Mucosa of rectum (tissue), 2 donors: ENCODE data around the gene SVEP1.
"Not testable (repeated sequence)": the region's sequence is repeated elsewhere in the genome, so short reads cannot be mapped to it uniquely, and the experiment has no call there.

Source experiments
- H3K27ac ChIP-seq, 2 donors: one replicate each; pipeline ENCODE4 v1.7.0; 2013; ENCODE audit warnings: inconsistent platforms in 2 of 2, low read depth in 2 of 2, low read length in 2 of 2
- H3K27me3 ChIP-seq, 2 donors: one replicate each; pipeline ENCODE4 v1.7.0; 2013; ENCODE audit warnings: low read length in 2 of 2; ENCODE audit not compliant: control insufficient read depth in 2 of 2, insufficient read depth in 2 of 2
- H3K36me3 ChIP-seq, 2 donors: one replicate each; pipeline ENCODE4 v1.7.0; 2013; ENCODE audit warnings: low read length in 2 of 2; ENCODE audit not compliant: control insufficient read depth in 2 of 2, insufficient read depth in 2 of 2
- H3K4me1 ChIP-seq, 2 donors: one replicate each; pipeline ENCODE4 v1.7.0; 2013; ENCODE audit warnings: low read length in 2 of 2, mild to moderate bottlenecking in 1 of 2; ENCODE audit not compliant: control insufficient read depth in 2 of 2, insufficient read depth in 2 of 2
- H3K4me3 ChIP-seq, 2 donors: one replicate each; pipeline ENCODE4 v1.7.0; 2013; ENCODE audit warnings: low read length in 2 of 2
- H3K9ac ChIP-seq, 2 donors: one replicate each; pipeline ENCODE4 v1.7.0; 2013; ENCODE audit warnings: low read length in 2 of 2, low read depth in 1 of 2, mild to moderate bottlenecking in 1 of 2
- H3K9me3 ChIP-seq, 2 donors: one replicate each; pipeline ENCODE4 v1.7.0; 2013; ENCODE audit warnings: low read length in 2 of 2; ENCODE audit not compliant: control insufficient read depth in 2 of 2
- donor health status: healthy.
- donor health status: Normal muscosa, but diverticular disease.

The SVEP1 gene

GRCh38 chr9:110555551-110556331 is 23.8 kb downstream of the SVEP1 start:
- no peaks in the 10 kb centered on the region for H3K9me3 ChIP-seq
- peak overlapping the region in 1 of 2 donors; percentile 18 for H3K27ac ChIP-seq
- no peaks in the 10 kb centered on the region for H3K27me3 ChIP-seq
- H3K36me3 ChIP-seq = no peaks in the 10 kb centered on the region
- no peaks in the 10 kb centered on the region for H3K4me1 ChIP-seq
- H3K4me3 ChIP-seq = no peak overlapping the region
- H3K9ac ChIP-seq = no peak overlapping the region

- Histone ChIP-seq H3K36me3 (no peaks in the 10 kb centered on the region), H3K27ac (no peak overlapping the region), H3K27me3 (no peaks in the 10 kb centered on the region), H3K4me1 (no peaks in the 10 kb centered on the region), H3K4me3 (no peak overlapping the region), H3K9ac (no peak overlapping the region), H3K9me3 (no peaks in the 10 kb centered on the region)
Measured at GRCh38 chr9:110546411-110546871, 33.1 kb downstream of the SVEP1 start.

- H3K36me3 ChIP-seq = no peaks in the 10 kb centered on the region
- H3K4me1 ChIP-seq = no peaks in the 10 kb centered on the region
- H3K27me3 ChIP-seq = no peaks in the 10 kb centered on the region
- no peaks in the 10 kb centered on the region for H3K9me3 ChIP-seq
- no peak overlapping the region for H3K27ac ChIP-seq
- H3K9ac ChIP-seq = no peak overlapping the region
- H3K4me3 ChIP-seq = no peak overlapping the region
Measured at GRCh38 chr9:110545705-110546104, 33.8 kb downstream of the SVEP1 start.

GRCh38 chr9:110543631-110544051 is 35.9 kb downstream of the SVEP1 start:
- Histone ChIP-seq H3K4me3 (no peak overlapping the region), H3K9ac (no peak overlapping the region), H3K9me3 (no peaks in the 10 kb centered on the region), H3K36me3 (no peaks in the 10 kb centered on the region), H3K4me1 (no peaks in the 10 kb centered on the region), H3K27me3 (no peaks in the 10 kb centered on the region), H3K27ac (no peak overlapping the region)

- no peaks in the 10 kb centered on the region for H3K4me1 ChIP-seq
- H3K4me3 ChIP-seq = no peak overlapping the region
- H3K36me3 ChIP-seq = no peaks in the 10 kb centered on the region
- no peak overlapping the region for H3K27ac ChIP-seq
- H3K9me3 ChIP-seq = no peaks in the 10 kb centered on the region
- H3K27me3 ChIP-seq = no peaks in the 10 kb centered on the region
- no peak overlapping the region for H3K9ac ChIP-seq
Measured at GRCh38 chr9:110541950-110542349, 37.6 kb downstream of the SVEP1 start.

- no peak overlapping the region for H3K27ac ChIP-seq
- H3K9ac ChIP-seq = no peak overlapping the region
- H3K4me1 ChIP-seq = no peaks in the 10 kb centered on the region
- no peaks in the 10 kb centered on the region for H3K9me3 ChIP-seq
- no peak overlapping the region for H3K4me3 ChIP-seq
- no peaks in the 10 kb centered on the region for H3K27me3 ChIP-seq
- no peaks in the 10 kb centered on the region for H3K36me3 ChIP-seq
Measured at GRCh38 chr9:110538647-110539041, 40.9 kb downstream of the SVEP1 start.

GRCh38 chr9:110537841-110538646 is 41.5 kb downstream of the SVEP1 start:
- no peaks in the 10 kb centered on the region for H3K4me1 ChIP-seq
- H3K27ac ChIP-seq = peak overlapping the region in 1 of 2 donors; percentile 22
- no peak overlapping the region for H3K9ac ChIP-seq
- H3K36me3 ChIP-seq = no peaks in the 10 kb centered on the region
- no peaks in the 10 kb centered on the region for H3K27me3 ChIP-seq
- H3K9me3 ChIP-seq = no peaks in the 10 kb centered on the region
- H3K4me3 ChIP-seq = no peak overlapping the region

- no peaks in the 10 kb centered on the region for H3K27me3 ChIP-seq
- H3K9me3 ChIP-seq = no peaks in the 10 kb centered on the region
- H3K27ac ChIP-seq = no peak overlapping the region
- no peaks in the 10 kb centered on the region for H3K36me3 ChIP-seq
- H3K9ac ChIP-seq = no peak overlapping the region
- H3K4me1 ChIP-seq = no peaks in the 10 kb centered on the region
- H3K4me3 ChIP-seq = no peak overlapping the region
Measured at GRCh38 chr9:110536822-110537221, 42.7 kb downstream of the SVEP1 start.

GRCh38 chr9:110534162-110534561 is 45.4 kb downstream of the SVEP1 start:
- H3K4me3 ChIP-seq, H3K27ac ChIP-seq, H3K9ac ChIP-seq, H3K27me3 ChIP-seq, H3K9me3 ChIP-seq, H3K4me1 ChIP-seq, H3K36me3 ChIP-seq: not testable (repeated sequence)

- no peaks in the 10 kb centered on the region for H3K9me3 ChIP-seq
- no peaks in the 10 kb centered on the region for H3K4me1 ChIP-seq
- H3K27me3 ChIP-seq = no peaks in the 10 kb centered on the region
- no peak overlapping the region for H3K27ac ChIP-seq
- no peak overlapping the region for H3K9ac ChIP-seq
- H3K4me3 ChIP-seq = no peak overlapping the region
- H3K36me3 ChIP-seq = no peaks in the 10 kb centered on the region
Measured at GRCh38 chr9:110532908-110533665, 46.5 kb downstream of the SVEP1 start.
